H1 (cell line): ENCODE measurements around the gene TSNAXIP1. TPM values are rescaled to one million over a fixed set of nuclear protein-coding genes. Genes with fewer than 3 reads are reported as not detected.

Experiments
- TEAD4 ChIP-seq: IDR thresholded peaks from 2 replicates; pipeline ENCODE4 v1.6.1; 2012; ENCODE audit warnings: low read depth, low read length, inconsistent platforms, mixed read lengths
- polyA plus RNA-seq, 7 experiments: library from polyadenylated mRNA; depleted of rRNA in 3 of 7; stranded (reverse) in 5 of 7; unstranded in 2 of 7; fragments of >200 nt in 5 of 7; fragments of 200-250 nt in 2 of 7; gene quantifications; 1 replicate in 5 of 7; 2 replicates in 1 of 7; 4 replicates in 1 of 7; pipeline versions ENCODE4 v1.2.1 to v1.2.3, GENCODE V29; 2011 to 2013; ENCODE audit warnings: missing spikeins in 2 of 7, mixed read lengths in 2 of 7
- total RNA-seq: library from RNA; stranded (reverse); fragmentation: NEBNext Ultra II Directional; extraction: Animal tissue kit (Norgen Biotek cat#: 25700); gene quantifications from 2 replicates; pipeline ENCODE4 v1.2.1, GENCODE V29; 2021
- TF ChIP-seq, protein P1 (sequence below): IDR thresholded peaks from 2 replicates; pipeline ENCODE4 v1.6.1; 2011; ENCODE audit warnings: low read length, improper control_type of control experiment
- TF ChIP-seq, protein P2 (sequence below): IDR thresholded peaks from 2 replicates; pipeline ENCODE4 v1.6.1; 2011; ENCODE audit warnings: low read depth, mild to moderate bottlenecking, low read length; ENCODE audit not compliant: insufficient read depth

Gene TSNAXIP1
- total and polyA plus RNA-seq, 2 of the 8 experiments (the other 6 are each of a cell fraction or from before 2014, with no cell fraction given), result 0.37 to 0.94 TPM

DNA sequence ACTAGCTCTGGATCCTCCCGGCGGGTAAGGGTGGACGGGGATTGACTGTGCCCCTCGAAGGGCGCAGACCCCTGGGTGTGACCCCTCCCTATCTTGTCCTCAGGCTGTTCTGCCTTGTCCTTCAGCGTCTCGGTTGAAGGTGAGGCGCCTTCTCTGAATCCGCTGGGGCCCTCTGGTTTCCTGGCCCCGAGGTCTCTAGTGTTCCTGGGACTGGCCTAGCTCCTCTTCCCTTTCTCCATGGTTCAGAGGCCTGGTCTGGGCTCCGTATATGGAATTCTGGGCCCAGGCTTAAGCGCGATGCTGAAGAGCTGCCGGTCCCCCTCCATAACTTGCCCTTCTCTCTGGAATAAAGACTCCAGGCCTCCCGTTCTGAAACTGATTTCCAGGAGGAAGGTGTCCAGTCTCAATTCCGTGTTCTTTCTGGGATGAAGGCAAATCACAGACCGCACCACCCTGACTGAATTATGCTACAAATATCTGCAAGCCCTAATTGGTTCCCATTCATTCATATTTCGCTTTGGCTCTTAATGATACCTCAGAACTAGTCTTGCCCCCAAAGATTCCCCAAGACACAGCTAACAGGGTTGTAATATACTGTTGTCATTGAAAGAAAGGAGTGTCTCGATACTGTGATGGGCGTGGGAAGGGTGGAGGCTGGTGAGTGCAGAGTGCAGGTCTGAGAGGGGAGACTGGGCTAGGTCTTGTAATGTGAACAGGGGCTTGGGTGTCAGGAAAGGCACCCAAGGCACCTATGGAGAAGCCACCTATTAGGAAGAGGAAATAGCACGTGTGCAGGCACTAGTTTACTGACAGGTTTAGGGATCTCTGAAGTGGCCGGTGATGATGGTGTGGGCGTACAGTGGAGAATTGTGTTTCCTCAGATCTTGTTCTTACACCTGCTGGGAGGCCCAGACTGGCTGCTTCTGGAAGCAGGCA lies 67.0 kb downstream of the TSNAXIP1 start (continued):
- TF ChIP-seq, protein P1, sequence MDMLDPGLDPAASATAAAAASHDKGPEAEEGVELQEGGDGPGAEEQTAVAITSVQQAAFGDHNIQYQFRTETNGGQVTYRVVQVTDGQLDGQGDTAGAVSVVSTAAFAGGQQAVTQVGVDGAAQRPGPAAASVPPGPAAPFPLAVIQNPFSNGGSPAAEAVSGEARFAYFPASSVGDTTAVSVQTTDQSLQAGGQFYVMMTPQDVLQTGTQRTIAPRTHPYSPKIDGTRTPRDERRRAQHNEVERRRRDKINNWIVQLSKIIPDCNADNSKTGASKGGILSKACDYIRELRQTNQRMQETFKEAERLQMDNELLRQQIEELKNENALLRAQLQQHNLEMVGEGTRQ, result no peak
- TF ChIP-seq, protein P2, sequence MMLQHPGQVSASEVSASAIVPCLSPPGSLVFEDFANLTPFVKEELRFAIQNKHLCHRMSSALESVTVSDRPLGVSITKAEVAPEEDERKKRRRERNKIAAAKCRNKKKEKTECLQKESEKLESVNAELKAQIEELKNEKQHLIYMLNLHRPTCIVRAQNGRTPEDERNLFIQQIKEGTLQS, result no peak
- no peak for TF ChIP-seq TEAD4
